RKO (cell line): ENCODE results near the gene PPM1H.
"Not testable (repeated sequence)": the region's sequence is repeated elsewhere in the genome, so short reads cannot be mapped to it uniquely, and the experiment has no call there.

Source experiments
- DNase-seq: peaks from one replicate; pipeline ENCODE4 v3.0.0-alpha.2; 2016; ENCODE audit warnings: low spot score

Gene PPM1H

DNA sequence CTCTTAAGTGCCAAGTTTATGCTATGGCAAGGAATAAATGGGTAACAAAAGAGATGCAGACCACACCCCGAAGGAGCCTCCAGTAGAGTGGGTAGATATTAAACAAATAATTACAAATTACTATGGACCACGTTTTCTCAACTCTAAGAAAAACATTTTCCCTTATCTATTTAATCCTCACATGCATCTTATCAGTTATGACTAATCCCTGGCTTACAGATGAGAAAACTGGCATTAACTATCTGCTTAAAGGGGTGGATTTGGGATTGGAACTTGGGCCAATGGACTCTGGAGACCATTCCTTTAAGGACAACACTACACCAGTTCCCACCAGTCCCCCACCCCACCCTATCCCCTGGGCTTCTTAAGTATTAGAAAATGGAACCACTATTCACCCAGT, 26.3 kb downstream of the PPM1H start:
- DNase-seq, result no peak

DNA sequence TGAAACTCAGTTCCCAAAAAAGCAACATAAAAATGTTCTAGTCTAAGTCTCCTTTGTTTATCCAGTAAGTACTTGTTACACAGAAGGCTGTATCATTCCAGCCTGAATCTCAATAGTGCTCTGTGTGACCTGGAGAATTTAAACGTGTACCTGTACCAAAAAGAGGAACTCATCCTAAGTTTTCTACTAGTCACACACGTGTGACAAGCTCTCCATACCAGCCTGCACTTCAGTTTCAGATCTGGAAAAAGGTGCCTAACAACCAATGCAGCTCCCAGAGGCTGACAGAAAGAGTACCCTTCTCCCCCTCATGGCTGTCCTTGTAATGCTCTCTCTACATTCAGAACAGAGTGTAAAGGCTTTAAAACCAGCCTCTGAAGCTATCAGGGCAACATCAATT, 27.4 kb downstream of the PPM1H start:
- no peak for DNase-seq

GRCh38 chr12:62907078-62907477, 27.9 kb downstream of the PPM1H start:
- DNase-seq, result no peak

DNA sequence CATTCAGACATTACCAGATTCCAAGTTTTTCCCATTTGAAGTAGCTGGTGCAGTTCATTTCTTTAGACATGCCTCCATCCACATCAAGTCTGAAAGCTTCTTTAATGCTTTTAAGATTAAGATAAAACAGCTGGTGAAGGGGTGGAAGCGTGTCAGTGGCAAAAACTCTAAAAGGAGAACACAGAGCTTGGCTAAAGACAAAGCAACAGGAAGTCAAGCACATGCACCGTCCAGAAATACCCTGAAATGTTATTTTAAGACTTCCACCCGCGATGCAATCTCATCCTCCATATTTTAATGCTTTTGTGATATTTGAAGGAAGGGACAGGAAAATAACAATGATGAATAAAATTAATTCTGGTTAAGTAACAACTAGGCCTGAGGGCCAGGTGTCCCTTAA, 31.8 kb downstream of the PPM1H start:
- no peak for DNase-seq

- no peak for DNase-seq
Measured at GRCh38 chr12:62900686-62901272, 34.2 kb downstream of the PPM1H start.

DNA sequence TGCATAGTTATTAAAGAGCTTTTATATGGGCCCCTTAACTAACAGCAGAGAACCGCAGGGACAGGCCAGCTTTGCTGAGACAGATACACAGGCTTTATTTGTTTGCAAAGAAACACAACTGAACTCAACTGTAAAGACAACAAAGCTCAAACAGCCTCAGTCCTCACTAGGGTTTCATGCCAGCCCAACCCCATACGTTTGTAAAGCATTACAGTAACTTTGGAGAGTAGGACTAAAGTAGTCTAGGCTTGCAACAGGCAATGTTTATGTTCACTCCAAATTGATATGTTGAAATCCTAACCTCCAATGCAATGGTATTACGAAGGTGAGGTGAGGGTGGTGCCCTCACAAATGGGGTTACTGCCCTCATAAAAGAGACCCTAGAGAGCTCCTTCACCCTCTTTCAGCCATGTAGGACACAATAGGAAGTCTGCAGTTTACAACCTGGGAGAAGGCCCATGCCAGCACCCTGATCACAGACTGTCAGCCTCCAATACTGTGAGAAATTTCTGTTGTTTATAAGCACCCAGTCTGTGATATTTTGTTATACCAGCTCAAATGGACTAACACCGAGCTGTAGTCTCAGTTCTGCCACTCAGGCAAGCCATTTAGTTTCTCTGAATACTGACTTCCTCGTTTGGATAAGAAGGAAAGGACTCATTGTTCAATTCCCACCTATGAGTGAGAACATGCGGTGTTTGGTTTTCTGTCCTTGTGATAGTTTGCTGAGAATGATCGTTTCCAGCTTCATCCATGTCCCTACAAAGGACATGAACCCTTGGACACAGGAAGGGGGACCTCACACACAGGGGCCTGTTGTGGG, 35.2 kb downstream of the PPM1H start:
- DNase-seq, result no peak

DNA sequence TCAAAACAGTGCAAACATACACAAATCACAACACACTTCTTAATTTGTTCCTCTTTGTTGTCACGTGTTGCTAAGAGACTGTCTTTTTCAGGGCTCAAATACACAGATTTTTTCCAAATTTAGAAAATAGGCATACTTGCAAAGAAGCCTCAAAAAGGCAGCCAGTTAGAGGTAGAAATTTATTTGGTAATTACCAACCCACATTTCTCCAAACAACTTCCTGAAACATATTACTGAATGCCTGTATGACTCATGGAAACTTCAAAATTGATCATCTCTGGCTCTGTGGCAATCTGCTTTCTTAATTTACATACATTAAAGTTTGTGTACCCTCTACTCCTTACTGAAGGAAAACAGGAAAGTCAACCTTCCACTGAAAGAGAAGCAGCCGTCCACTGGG, 36.4 kb downstream of the PPM1H start:
- no peak for DNase-seq

DNA sequence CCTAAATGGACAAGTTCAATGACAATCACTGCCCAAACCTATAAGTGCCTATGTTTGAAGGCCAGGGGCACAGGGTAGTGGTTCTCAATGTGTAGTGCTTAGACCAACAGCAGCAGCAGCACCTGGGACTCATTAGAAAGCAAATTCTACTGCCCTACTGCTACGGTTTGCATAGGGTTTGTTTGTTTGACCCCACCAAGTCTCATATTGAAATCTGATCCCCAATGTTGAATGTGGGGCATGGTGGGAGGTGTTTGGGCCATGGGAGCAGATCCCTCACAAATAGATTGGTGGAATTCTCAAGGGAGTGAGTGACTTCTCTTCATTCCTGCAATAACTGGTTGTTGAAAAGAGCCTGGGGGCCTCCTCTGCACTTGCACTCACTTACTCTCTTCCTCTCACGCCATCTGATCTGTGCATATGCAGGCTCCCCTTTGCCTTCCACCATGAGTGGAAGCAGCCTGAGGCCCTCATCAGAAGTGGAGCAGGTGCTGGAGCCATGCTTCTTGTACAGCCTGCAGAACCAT, 39.5 kb downstream of the PPM1H start:
- no peak for DNase-seq

DNA sequence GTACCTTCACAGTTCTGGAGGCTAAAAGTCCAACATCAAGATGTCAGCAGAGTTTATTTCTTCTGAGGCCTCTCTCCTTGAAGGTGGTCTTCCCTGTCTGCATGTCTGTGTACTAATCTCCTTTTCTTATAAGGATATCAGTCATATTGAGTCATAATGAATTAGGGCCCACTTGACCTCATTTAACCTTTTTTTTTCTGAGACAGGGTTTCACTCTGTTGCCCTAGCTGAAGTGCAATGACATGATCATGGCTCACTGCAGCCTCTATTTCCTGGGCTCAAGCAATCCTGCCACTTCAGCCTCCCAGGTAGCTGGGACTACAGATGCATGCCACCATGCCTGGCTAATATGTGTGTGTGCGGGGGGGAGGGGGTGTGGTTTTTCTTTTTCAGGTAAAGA, 41.7 kb downstream of the PPM1H start:
- DNase-seq, result no peak

DNA sequence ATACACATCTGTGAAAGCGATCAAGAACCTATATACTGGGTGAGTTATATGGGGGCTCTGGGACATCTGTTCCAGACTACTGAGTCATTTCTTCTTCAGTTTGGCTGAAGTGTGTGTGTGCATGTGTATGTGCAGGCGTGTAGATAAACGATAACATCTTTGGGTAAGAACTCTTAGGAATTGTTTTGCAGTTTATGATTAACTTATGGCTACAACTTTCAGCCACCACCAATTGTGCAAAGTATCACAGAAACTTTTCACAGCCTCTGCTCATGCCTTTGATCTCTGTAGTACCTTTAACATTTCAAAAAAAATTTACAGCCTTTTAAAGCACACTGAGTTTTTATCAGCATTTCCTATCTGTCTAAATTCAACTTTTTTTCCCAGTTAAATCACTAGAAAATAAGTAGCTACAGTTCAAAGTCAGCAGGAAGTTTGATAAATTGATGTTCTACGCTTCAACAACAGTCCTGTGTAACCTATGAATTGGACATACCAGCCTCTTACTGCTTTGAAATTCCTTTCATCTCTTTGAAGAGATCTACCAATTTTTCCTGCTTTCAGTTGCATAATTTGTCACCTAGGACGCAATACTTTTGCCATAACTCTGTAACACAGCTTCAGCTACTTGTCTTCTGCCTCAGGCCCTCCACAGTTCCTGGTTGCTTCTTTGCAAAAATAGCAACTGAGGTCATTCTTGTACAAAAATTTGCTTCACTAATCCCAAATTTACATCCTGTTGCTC, 43.0 kb downstream of the PPM1H start:
- no peak for DNase-seq

GRCh38 chr12:62888454-62889110, 46.4 kb downstream of the PPM1H start:
- DNase-seq, result no peak

DNA sequence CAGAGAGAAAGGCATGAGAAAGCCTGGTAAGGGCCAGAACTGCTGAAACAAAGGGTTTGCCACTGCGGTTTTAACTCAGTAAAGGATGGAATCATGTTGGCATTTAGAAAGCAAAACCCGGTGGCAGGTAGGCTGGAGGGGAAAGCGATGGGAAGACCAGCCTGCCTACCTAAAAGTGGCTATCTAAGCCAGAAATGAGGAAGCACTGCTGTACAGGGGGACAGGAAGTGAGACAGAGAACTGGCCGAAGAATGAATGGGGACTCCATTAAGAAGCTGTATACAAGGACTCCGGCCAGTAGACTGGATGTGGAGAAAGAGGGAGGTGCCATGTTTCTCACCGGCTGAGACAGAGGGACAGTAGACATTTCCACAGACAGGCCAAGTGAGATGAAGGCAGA, 48.2 kb downstream of the PPM1H start:
- DNase-seq, result no peak

GRCh38 chr12:62885242-62885641, 49.7 kb downstream of the PPM1H start:
- DNase-seq, result no peak

GRCh38 chr12:62884832-62885231, 50.1 kb downstream of the PPM1H start:
- DNase-seq, result not testable (repeated sequence)

DNA sequence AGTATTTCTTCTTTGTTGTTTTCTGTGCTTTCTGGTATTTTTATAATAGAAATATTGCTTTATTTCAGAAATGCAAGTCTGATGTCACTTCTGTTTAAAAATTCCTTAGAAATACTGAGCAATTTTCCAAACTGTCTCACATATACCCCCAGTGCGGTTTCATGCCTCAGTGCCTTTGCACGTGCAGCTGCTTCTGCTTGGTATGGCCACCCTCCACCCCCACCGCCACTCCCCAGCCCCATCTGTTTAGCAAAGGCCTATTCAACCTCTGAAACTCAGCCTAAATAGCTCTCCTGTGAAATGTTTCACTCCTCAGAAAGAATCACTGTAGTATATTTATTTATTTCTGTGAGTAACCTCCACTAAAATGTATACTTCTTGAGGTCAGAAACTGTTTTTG, 52.3 kb downstream of the PPM1H start:
- DNase-seq, result no peak

DNA sequence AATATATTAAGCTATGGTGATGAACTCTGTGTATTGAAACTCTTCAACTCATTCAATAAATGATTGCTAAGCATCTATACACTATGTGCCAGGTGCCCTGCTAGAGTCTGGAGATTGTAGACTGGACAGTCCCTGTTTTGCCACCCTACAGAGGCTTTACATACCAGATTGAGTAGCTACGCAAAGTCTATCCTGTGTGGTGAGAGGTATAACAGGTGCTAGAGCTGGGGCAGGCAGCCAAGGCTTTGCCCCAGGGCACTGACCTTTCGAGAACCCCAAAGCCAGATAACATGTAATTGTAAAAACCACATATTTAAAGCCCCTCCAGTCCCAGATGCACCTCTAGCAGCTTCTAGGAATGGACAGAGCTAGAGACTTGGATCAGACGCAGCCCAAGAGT, 52.8 kb downstream of the PPM1H start:
- DNase-seq, result no peak

DNA sequence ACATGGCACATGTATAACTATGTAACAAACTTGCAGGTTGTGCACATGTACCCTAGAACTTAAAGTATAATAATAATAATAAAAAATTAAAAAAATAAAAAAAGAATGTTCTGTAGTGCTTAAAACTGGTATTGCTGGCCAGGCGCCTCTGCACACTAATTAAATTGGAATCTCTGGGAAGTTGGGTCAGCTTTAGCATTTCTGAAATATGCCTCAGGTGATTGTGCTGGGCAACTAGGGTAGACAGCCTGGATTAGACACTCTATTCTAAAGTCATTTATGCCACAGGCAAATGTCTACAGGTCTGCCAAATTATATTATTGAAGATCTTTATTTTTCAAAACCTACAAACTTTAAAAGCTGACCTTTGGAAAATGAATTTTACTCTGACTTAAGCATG, 55.3 kb downstream of the PPM1H start:
- no peak for DNase-seq

DNA sequence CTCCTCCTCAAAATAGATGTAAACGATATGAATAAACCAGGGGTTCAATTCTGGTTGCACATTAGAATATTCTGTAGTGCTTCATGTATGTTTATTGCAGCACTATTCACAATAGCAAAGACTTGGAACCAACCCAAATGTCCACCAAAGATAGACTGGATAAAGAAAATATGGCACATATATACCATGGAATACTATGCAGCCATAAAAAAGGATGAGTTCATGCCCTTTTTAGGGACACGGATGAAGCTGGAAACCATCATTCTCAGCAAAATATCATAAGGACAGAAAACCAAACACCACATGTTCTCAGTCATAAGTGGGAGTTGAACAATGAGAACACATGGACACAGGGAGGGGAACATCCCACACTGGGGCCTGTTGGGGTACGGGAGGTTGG, 55.7 kb downstream of the PPM1H start:
- not testable (repeated sequence) for DNase-seq

- no peak for DNase-seq
Measured at GRCh38 chr12:62878211-62878610, 56.7 kb downstream of the PPM1H start.

DNA sequence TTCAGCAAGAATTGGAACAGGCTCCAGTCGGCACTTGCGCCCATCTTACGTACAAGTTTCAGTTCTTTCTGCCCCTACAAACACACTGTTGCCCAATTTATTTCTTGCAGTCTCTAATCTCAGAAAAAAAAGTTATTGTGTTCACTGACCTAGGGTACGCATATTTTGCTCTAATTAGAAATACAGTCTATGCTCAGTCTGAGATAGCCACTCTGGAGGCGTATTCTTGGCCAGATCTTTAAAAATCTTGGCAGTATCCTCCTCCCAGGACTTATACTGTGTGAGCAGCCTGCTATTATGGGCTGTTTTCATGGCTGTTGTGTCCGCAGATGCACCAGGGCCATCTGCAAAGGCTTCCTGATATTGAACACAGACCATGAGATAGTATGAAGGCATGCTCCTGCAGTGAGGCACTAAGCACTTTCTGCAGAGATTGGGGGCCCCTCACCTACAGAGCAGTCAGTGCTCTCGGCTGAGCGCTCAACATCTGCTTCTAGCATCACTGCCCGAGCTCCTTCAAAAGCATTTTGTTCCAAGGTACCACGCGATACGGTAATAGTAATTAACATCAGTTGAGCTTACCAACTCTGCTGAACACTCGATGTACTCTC, 57.9 kb downstream of the PPM1H start:
- DNase-seq, result no peak

GRCh38 chr12:62873826-62874448, 61.0 kb downstream of the PPM1H start:
- no peak for DNase-seq
